Colon (tissue), 2 donors: ENCODE results near the gene CACNA1B.
"Not testable (repeated sequence)": the region's sequence is repeated elsewhere in the genome, so short reads cannot be mapped to it uniquely, and the experiment has no call there.

Experiments
- FAIRE-seq: peaks from 2 replicates; lab custom pipeline; 2012; peaks lifted over from hg19 to GRCh38; lab: Jason Lieb, UNC
- donor health status: control.
- donor health status: control.

The CACNA1B gene

GRCh38 chr9:138073408-138073807, 195.8 kb downstream of the CACNA1B start:
- no peak for FAIRE-seq

GRCh38 chr9:138073808-138074207, 196.2 kb downstream of the CACNA1B start:
- FAIRE-seq, result no peak

DNA sequence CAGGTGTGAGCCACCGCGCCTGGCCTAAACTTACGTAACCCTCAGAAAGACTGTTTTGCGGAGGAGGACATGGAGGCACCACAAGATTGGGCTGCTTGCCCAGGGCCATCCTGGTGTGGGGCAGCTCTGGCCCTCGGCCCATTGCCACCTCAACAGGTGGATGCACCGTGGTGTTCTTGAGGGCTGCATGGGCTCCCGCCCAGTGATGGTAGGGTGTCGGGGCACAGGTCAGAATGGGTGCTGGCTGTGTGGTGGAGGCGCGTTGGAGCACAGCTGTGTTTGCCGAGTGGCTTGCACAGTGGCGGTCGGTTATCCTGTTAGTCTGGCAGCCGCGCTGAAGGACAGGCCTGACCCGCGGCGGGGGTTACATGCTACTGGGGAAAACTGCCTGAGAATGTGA, 196.9 kb downstream of the CACNA1B start:
- FAIRE-seq, result no peak

DNA sequence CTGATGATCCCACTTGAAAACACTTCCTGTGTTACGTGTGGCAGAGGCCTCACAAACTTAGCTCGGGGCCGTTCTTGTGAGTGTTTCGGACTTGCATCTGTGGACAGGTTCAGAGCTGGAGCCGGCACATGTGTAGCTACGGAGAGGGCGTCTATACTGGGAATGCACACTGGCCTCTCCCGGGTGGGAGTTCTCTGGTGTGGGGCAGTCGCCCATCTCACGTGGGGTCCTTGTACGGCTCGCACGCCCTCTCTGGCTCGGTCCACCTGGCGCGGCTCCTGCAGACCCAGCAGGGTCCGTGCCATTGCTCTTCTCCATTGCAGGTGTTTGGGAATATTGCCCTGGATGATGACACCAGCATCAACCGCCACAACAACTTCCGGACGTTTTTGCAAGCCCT, 197.9 kb downstream of the CACNA1B start:
- no peak for FAIRE-seq

DNA sequence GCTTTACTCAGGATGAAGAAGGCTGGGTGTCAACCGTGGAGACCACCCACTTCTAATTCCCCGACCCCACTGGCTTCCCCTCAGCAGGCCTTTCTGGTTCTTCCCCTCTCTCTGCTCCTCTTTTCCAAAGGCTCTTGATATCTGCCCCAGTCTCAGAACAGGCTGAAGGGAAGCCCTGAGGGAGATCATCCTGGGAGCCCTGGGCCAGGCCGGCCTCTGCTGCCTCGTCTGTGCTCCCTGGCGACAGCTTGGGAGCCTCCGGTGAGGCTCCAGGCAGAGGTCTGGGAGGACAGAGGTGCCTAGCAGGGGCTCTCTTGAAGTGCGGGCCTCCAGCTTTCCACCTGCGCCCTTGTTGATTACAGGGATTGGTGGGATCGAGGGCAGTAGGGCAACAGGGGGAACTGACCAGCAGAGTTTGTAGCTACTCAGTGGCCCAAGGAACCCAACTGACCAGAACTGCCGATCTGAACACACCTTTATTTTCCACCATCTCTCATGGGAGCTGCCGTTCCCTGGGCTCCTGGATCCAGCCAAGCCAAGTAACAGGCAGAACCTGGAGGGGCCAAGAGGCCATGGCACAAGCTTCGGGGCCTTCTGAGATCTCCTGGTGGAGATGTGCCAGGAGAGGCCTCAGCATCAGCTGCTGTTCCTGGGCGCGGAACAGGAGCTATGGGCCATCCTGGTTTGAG, 198.5 kb downstream of the CACNA1B start:
- no peak for FAIRE-seq

DNA sequence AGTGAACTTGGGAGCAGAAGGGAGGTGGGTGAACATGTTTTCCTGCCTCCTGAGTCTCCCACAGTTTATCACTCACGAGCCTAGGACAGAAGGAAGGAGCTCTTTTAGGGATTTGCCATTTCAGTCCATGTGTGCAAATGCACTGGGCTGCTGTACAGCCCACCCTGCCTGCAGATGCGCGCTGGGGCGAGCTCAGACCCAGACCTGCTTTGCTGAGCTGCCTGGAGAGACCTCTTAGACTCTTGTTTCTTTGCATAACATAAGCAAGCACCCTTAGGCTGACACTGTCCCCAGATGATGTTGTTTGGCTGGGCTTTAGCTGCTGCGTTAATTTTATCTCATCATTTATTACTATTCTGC, 199.0 kb downstream of the CACNA1B start:
- FAIRE-seq, result no peak

GRCh38 chr9:138077126-138077525, 199.5 kb downstream of the CACNA1B start:
- no peak for FAIRE-seq

GRCh38 chr9:138077898-138078540, 200.4 kb downstream of the CACNA1B start:
- no peak for FAIRE-seq

DNA sequence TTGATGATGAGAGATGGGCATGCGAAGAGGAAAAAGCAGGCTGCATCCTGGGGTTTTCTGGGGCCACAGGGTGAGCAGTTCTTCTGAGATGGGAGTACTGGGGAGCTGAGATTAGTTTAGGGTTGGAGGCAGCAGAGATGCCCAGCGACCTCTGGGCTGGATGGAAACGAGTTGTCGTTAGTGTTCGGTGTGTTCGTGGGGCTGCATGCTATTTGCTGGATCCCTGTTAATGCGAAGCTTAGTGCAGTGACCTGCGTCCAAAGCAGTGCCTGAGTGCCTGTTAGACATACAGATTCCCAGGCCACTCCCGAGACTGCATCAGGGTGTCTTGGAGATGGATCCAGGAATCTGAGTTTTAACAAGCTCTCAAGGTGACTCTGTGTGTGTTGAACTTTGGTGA, 201.3 kb downstream of the CACNA1B start:
- FAIRE-seq, result no peak

- FAIRE-seq, result no peak
These were observed 203.4 kb downstream of the CACNA1B start for GRCh38 chr9:138080979-138081378.

GRCh38 chr9:138082918-138083636, 205.5 kb downstream of the CACNA1B start:
- FAIRE-seq, result no peak

DNA sequence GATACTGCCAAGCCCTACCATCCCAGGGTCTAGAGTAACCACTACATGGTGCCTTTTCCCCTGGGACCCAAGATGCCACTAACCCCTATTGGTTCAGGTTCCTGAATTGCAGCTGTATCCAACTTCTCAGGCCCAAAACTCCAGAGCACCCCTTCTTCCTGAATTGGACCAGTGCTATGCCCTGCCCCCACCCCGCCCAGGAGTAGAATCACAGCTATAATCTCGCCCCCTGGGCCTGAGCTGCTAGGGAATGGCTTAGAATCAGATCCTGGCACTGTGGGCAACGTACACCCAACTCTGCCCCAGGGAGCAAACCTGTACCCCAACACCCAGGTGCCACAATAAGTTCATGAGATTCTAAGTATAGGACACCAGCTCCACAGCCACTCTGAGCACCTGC, 206.3 kb downstream of the CACNA1B start:
- FAIRE-seq, result no peak

GRCh38 chr9:138085568-138085967, 208.0 kb downstream of the CACNA1B start:
- FAIRE-seq, result no peak

DNA sequence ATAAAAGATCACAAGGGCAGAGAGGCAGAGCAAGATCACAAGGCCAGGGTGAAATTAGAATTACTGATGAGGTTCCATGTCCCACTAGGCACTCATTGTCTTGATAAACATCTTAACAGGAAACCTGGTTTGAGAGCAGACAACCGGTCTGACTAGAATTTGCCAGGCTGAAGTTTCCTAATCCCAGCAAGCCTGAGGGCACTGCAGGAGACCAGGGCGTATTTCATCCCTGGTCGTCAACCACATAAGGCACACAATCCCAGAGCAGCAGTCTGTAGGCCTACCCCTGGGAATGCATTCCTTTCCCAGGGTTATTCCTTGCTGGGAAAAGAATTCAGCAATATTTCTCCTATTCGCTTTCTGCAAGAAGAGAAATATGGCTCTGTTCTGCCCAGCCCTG, 214.5 kb downstream of the CACNA1B start:
- not testable (repeated sequence) for FAIRE-seq

DNA sequence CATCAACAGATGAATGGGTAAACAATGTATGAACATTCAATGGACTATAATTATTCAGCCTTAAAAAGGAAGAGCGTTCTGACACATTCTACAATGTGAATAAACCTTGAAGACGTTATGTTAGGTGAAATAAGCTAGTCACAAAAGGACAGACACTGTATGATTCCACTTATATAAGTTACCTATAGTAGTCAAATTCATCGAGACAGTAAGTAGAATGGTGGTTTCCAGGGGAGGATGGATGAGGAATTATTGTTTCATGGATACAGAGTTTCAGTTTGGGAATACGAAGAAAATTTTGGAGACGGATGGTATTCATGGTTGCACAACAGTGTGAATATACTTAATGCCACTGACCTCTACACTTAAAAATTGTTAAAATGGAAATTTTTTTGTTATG, 216.4 kb downstream of the CACNA1B start:
- FAIRE-seq, result no peak

- no peak for FAIRE-seq
These were observed 218.4 kb downstream of the CACNA1B start for GRCh38 chr9:138095813-138096518.

DNA sequence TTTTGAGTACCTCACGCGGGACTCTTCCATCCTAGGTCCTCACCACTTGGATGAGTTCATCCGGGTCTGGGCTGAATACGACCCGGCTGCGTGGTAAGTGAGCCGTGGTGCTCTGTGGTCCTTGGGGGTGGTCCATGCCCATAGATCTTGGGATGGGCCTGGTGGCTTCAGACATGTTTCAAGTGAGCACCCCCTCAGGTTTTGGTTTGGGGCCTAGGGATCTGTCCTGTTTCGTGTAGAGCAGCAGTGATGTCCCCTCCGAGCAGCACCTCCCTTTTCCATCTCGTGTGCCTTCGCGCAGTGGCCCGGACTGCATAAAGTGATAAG, 218.9 kb downstream of the CACNA1B start:
- no peak for FAIRE-seq

DNA sequence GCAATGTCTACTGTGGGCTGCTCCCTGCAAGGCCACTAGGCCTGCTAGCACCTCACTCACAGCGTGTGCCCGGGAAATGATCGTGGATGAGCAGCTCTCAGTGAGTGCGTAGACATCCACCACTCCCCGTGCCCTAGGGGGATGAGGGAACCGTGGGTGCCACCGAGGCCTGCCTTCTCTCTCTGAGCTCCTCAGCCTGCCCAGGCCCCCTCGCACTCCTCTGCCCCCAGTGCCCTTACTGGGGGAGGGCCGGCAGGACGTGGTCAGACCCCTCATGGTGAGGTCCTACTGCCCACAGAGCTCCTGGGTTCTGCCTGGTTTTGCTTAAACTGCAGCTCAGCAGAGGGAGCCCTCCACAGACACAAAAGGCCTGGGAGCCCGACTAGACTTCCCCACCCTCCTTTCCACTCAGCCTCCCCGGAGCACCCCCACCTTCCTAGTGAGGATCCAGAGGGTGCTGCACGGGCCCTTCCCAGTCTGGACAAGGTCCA, 220.0 kb downstream of the CACNA1B start:
- no peak for FAIRE-seq

DNA sequence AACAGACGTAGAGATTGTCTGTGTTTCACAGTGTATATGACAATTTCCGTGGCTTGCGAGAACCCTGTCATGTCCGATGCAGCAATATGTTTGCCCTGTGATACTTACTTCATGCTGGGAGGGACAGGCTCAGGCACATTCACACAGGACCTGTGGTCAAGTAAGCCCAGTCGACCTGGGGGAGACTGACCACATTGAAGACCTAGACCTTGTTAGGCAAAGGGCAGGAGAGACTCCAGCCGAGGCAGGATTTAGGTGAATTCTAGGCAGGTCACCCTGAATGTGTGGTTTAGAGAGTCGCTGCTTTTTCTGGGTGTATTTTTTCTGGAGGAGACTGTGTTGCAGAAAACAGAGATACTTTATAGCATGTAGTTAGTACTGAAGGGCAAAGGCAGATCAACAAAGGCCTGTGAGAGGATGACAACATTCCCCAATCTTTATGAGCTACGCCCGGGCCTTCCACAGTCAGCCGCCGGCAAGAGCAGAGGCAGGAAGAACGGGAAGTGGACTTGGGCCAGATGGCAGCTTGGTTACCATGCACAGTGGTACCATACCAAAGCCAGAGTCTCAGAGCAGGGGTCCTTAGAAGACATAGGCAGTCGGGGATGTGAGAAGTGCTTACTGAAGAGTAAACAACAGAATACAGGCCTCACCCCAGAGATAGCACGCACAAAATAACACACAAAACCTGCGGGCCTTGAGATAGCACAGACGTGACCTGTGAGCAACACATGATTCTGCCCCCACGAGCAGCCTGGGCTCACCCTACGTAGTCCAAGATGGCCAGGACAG, 220.7 kb downstream of the CACNA1B start:
- FAIRE-seq, result no peak

DNA sequence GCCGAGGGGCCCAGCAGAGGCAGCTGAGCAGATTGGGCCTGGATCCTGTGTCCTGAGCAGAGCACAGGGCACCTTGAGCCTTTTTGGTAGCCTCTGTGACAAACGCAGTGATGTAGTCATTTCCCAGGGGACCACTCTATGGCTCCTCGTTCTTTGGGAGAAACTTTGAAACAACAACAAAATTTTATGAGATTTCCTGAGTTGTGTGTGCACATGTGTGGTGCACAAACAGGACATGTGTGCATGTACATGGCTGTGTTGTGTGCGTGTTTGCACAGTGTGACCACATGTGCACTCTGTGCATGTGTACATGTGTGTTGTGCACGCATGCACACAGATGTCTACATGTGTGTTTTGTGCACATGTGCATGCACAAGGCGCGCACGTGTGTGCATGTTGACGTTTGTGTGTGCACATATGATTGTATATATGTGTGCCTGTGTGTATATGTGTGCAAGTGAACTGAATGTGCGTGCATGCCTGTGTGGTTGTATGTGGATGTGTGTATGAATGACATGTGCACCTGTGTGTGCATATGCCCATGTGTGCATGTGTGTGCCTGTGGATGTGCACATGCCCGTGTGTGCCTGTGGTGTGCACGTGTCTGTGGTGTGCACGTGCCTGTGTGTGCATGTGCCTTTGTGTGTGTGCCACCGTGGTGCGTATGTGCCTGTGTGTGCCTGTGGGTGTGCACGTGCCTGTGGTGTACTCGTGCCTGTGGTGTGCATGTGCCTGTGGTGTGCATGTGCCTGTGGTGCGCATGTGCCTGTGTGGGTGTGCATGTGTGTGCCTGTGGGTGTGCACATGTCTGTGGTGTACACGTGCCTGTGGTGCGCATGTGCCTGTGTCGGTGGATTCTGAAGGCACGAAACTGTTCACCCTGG, 221.6 kb downstream of the CACNA1B start:
- FAIRE-seq, result no peak
